Measurements from ENCODE around the gene NTRK3.

Gene NTRK3

GRCh38 chr15:88225461-88225860 is 31.1 kb downstream of the NTRK3 start:
- DNase-seq, result no peak

- DNase-seq, result no peak
Observed at GRCh38 chr15:88223084-88223483, 33.5 kb downstream of the NTRK3 start.

- DNase-seq, result no peak
Observed at GRCh38 chr15:88221836-88222235, 34.7 kb downstream of the NTRK3 start.

GRCh38 chr15:88220443-88221335 is 35.9 kb downstream of the NTRK3 start:
- DNase-seq, result no peak

GRCh38 chr15:88219623-88220022 is 36.9 kb downstream of the NTRK3 start:
- DNase-seq, result no peak

GRCh38 chr15:88218557-88219221 is 37.9 kb downstream of the NTRK3 start:
- DNase-seq, result no peak

GRCh38 chr15:88215066-88215648 is 41.4 kb downstream of the NTRK3 start:
- no peak for DNase-seq

GRCh38 chr15:88209111-88209510 is 47.4 kb downstream of the NTRK3 start:
- no peak for DNase-seq

GRCh38 chr15:88208396-88208795 is 48.1 kb downstream of the NTRK3 start:
- DNase-seq, result no peak

GRCh38 chr15:88207565-88207964 is 49.0 kb downstream of the NTRK3 start:
- no peak for DNase-seq

- no peak for DNase-seq
Observed at GRCh38 chr15:88204584-88204983, 52.0 kb downstream of the NTRK3 start.

GRCh38 chr15:88202231-88202630 is 54.3 kb downstream of the NTRK3 start:
- no peak for DNase-seq

- no peak for DNase-seq
Observed at GRCh38 chr15:88201207-88201606, 55.3 kb downstream of the NTRK3 start.

- DNase-seq, result no peak
Observed at GRCh38 chr15:88196961-88197360, 59.6 kb downstream of the NTRK3 start.

- no peak for DNase-seq
Observed at GRCh38 chr15:88194162-88194561, 62.4 kb downstream of the NTRK3 start.

- DNase-seq, result no peak
Observed at GRCh38 chr15:88193415-88193814, 63.1 kb downstream of the NTRK3 start.

- DNase-seq, result no peak
Observed at GRCh38 chr15:88191812-88192165, 64.8 kb downstream of the NTRK3 start.

GRCh38 chr15:88190232-88190631 is 66.3 kb downstream of the NTRK3 start:
- DNase-seq, result no peak

GRCh38 chr15:88188300-88188699 is 68.2 kb downstream of the NTRK3 start:
- no peak for DNase-seq

- DNase-seq, result peak; percentile 14
Observed at GRCh38 chr15:88187195-88187594, 69.3 kb downstream of the NTRK3 start.

- no peak for DNase-seq
Observed at GRCh38 chr15:88185584-88185983, 71.0 kb downstream of the NTRK3 start.

GRCh38 chr15:88181613-88182012 is 74.9 kb downstream of the NTRK3 start:
- DNase-seq, result no peak

- DNase-seq, result no peak
Observed at GRCh38 chr15:88179562-88179961, 77.0 kb downstream of the NTRK3 start.

GRCh38 chr15:88178631-88179030 is 77.9 kb downstream of the NTRK3 start:
- DNase-seq, result no peak
